ENCODE measurements around the gene VAV3. TPM values are rescaled to one million over a fixed set of nuclear protein-coding genes. Genes with fewer than 3 reads are reported as not detected.

Gene VAV3
- polyA plus RNA-seq, 3 donors, result 5.4 to 9.2 (median 9.0) TPM

GRCh38 chr1:107548276-107548675 is 416.7 kb downstream of the VAV3 start:
- WGBS (ENCODE audit: insufficient coverage), result 80% methylated on average over 3 of the region's 3 CpGs
- no peaks in the 10 kb centered on the region for H3K36me3 ChIP-seq (replicated peaks in 1 of 2; ENCODE audit: control insufficient read depth in 1 of 2, insufficient read depth in 2 of 2, low read length in 2 of 2)
- no peaks in the 10 kb centered on the region for H3K79me2 ChIP-seq (ENCODE audit: insufficient read depth, low read length)
- no peak overlapping the region for H2AFZ ChIP-seq (ENCODE audit: insufficient read depth, low read depth, low read length, poor library complexity, severe bottlenecking)
- TF ChIP-seq, protein P1, sequence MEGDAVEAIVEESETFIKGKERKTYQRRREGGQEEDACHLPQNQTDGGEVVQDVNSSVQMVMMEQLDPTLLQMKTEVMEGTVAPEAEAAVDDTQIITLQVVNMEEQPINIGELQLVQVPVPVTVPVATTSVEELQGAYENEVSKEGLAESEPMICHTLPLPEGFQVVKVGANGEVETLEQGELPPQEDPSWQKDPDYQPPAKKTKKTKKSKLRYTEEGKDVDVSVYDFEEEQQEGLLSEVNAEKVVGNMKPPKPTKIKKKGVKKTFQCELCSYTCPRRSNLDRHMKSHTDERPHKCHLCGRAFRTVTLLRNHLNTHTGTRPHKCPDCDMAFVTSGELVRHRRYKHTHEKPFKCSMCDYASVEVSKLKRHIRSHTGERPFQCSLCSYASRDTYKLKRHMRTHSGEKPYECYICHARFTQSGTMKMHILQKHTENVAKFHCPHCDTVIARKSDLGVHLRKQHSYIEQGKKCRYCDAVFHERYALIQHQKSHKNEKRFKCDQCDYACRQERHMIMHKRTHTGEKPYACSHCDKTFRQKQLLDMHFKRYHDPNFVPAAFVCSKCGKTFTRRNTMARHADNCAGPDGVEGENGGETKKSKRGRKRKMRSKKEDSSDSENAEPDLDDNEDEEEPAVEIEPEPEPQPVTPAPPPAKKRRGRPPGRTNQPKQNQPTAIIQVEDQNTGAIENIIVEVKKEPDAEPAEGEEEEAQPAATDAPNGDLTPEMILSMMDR (IDR thresholded peaks at IDR 0.05), result no peak
- H3K4me3 ChIP-seq (replicated peaks in 1 of 3; ENCODE audit: low read depth in 2 of 3, low read length in 3 of 3), result no peak overlapping the region
- Mint-ChIP-seq H3K27ac (no peak overlapping the region), H3K27me3 (ENCODE audit: low read depth in 3 of 3) (no peaks in the 10 kb centered on the region), H3K36me3 (no peaks in the 10 kb centered on the region), H3K4me1 (no peaks in the 10 kb centered on the region), H3K4me3 (no peak overlapping the region), H3K9me3 (peaks cover 0 to 1% (median 0%) of the 10 kb centered on the region in 7 donors)
- H3K4me1 ChIP-seq (ENCODE audit: control insufficient read depth in 1 of 2, insufficient read depth in 2 of 2, low read length in 2 of 2), result no peaks in the 10 kb centered on the region
- no peak overlapping the region for H3K4me2 ChIP-seq (replicated peaks; ENCODE audit: extremely low read depth, low read length, poor library complexity, severe bottlenecking)
- no peak overlapping the region for H3K27ac ChIP-seq (ENCODE audit: low read depth in 1 of 2, low read length in 2 of 2)
- H3K27me3 ChIP-seq (ENCODE audit: control insufficient read depth in 2 of 2, insufficient read depth in 2 of 2, low read length in 2 of 2), result no peaks in the 10 kb centered on the region
- no peaks in the 10 kb centered on the region for H3K9me3 ChIP-seq (replicated peaks in 1 of 2; ENCODE audit: control insufficient read depth in 1 of 2, insufficient read depth in 1 of 2, low read length in 2 of 2)
- no peaks in the 10 kb centered on the region for H4K20me1 ChIP-seq (ENCODE audit: insufficient read depth, low read length)
- DNase-seq, result no peak
- intact Hi-C loops (cut with micrococcal nuclease), result loop anchor here in 1 of 2 donors (10.0 kb wide), 1 partner anchor 57 kb away; no protein-coding TSS in a partner anchor
- H3K9ac ChIP-seq (ENCODE audit: insufficient read depth, low read length, poor library complexity, severe bottlenecking), result no peak overlapping the region

DNA sequence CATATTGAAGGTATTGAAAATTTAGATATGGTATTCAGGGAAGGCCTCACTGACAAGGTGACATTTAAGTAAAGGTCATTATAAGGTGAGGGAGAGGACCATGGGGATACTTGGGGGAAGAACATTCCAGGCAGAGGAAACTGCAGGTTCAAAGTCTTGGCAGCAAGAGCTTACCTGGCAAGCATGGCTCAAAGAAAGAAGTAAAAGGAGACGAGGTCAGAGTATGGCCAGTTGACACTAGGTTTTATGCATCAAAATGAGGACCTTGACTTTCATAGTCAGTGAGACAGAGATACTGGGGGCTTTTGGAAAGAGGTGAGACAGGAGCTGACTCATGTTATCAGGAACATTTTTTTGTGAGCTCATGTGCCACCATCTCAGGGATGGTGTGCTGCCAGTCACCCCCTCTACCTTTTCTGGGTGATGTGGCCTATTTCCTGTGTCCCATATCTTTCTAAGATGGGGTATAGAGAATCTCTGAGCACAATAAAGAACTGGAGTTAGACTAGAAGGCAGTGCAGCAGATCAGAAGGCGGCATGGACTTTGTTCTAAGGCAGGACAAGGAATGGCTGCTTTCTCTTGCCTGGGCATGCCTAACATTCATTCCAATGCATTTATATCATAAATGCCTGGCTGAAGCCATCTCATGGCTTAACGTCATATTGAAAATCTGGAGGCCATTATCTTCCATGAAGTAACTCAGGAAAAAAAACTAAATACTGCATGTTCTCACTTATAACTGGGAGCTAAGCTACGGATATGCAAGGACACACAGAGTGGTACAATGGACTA is 417.4 kb downstream of the VAV3 start:
- no peaks in the 10 kb centered on the region for H3K4me1 ChIP-seq (ENCODE audit: control insufficient read depth in 1 of 2, insufficient read depth in 2 of 2, low read length in 2 of 2)
- Mint-ChIP-seq H3K36me3 (no peaks in the 10 kb centered on the region), H3K27me3 (ENCODE audit: low read depth in 3 of 3) (no peaks in the 10 kb centered on the region), H3K4me1 (no peaks in the 10 kb centered on the region), H3K4me3 (no peak overlapping the region), H3K9me3 (peaks cover 0 to 2% (median 0%) of the 10 kb centered on the region in 7 donors), H3K27ac (no peak overlapping the region)
- no peaks in the 10 kb centered on the region for H3K36me3 ChIP-seq (replicated peaks in 1 of 2; ENCODE audit: control insufficient read depth in 1 of 2, insufficient read depth in 2 of 2, low read length in 2 of 2)
- H3K4me2 ChIP-seq (replicated peaks; ENCODE audit: extremely low read depth, low read length, poor library complexity, severe bottlenecking), result no peak overlapping the region
- H3K27me3 ChIP-seq (ENCODE audit: control insufficient read depth in 2 of 2, insufficient read depth in 2 of 2, low read length in 2 of 2), result no peaks in the 10 kb centered on the region
- no peaks in the 10 kb centered on the region for H3K79me2 ChIP-seq (ENCODE audit: insufficient read depth, low read length)
- H3K27ac ChIP-seq (ENCODE audit: low read depth in 1 of 2, low read length in 2 of 2), result no peak overlapping the region
- no peaks in the 10 kb centered on the region for H3K9me3 ChIP-seq (replicated peaks in 1 of 2; ENCODE audit: control insufficient read depth in 1 of 2, insufficient read depth in 1 of 2, low read length in 2 of 2)
- intact Hi-C loops (cut with micrococcal nuclease), result loop anchor here in 1 of 2 donors (10.0 kb wide), 1 partner anchor 57 kb away; no protein-coding TSS in a partner anchor
- TF ChIP-seq, protein P1 (IDR thresholded peaks at IDR 0.05), result no peak
- no peak for DNase-seq
- H4K20me1 ChIP-seq (ENCODE audit: insufficient read depth, low read length), result no peaks in the 10 kb centered on the region
- H2AFZ ChIP-seq (ENCODE audit: insufficient read depth, low read depth, low read length, poor library complexity, severe bottlenecking), result no peak overlapping the region
- no peak overlapping the region for H3K4me3 ChIP-seq (replicated peaks in 1 of 3; ENCODE audit: low read depth in 2 of 3, low read length in 3 of 3)
- H3K9ac ChIP-seq (ENCODE audit: insufficient read depth, low read length, poor library complexity, severe bottlenecking), result no peak overlapping the region
- 100% methylated on average over 2 of the region's 4 CpGs for WGBS (ENCODE audit: insufficient coverage)

All from CD14-positive monocyte (primary cell).